NCI-H524 treated with DMSO at 0.1 percent for 48 hours (cell line): ENCODE measurements around the gene SPATA13.
A peak's percentile ranks its signal among the peaks of the same experiment; 100 is the strongest.
"Not testable (repeated sequence)": the region's sequence is repeated elsewhere in the genome, so short reads cannot be mapped to it uniquely, and the experiment has no call there.

ENCODE experiments used
- DNase-seq: peaks from one replicate; lab custom pipeline; 2025; lab: John Stamatoyannopoulos, UW

SPATA13 gene

GRCh38 chr13:24160458-24161009 is at the start of gene SPATA13:
SPATA13 (plus strand) TSS chr13:24160720; CDS start chr13:24222930, 62,210 bp downstream.
- peak; percentile 59 for DNase-seq

- no peak for DNase-seq
Measured at GRCh38 chr13:24112791-24113190, 47.7 kb upstream of the SPATA13 start.

GRCh38 chr13:24115671-24116070 is 44.8 kb upstream of the SPATA13 start:
- no peak for DNase-seq

GRCh38 chr13:24116131-24116530 is 44.4 kb upstream of the SPATA13 start:
- no peak for DNase-seq

GRCh38 chr13:24118576-24118975 is 41.9 kb upstream of the SPATA13 start:
- DNase-seq: no peak

- no peak for DNase-seq
Measured at GRCh38 chr13:24119626-24120508, 40.7 kb upstream of the SPATA13 start.

GRCh38 chr13:24122045-24122444 is 38.5 kb upstream of the SPATA13 start:
- DNase-seq: not testable (repeated sequence)

GRCh38 chr13:24122569-24122968 is 38.0 kb upstream of the SPATA13 start:
- no peak for DNase-seq

GRCh38 chr13:24123761-24124160 is 36.8 kb upstream of the SPATA13 start:
- DNase-seq: no peak

- DNase-seq: no peak
Measured at GRCh38 chr13:24124789-24125476, 35.6 kb upstream of the SPATA13 start.

GRCh38 chr13:24127116-24127631 is 33.3 kb upstream of the SPATA13 start:
- DNase-seq: no peak

GRCh38 chr13:24128112-24128511 is 32.4 kb upstream of the SPATA13 start:
- no peak for DNase-seq

GRCh38 chr13:24128962-24129361 is 31.6 kb upstream of the SPATA13 start:
- DNase-seq: peak; percentile 89

GRCh38 chr13:24129914-24130774 is 30.4 kb upstream of the SPATA13 start:
- DNase-seq: no peak

- no peak for DNase-seq
Measured at GRCh38 chr13:24131749-24132148, 28.8 kb upstream of the SPATA13 start.

- DNase-seq: no peak
Measured at GRCh38 chr13:24133021-24133795, 27.3 kb upstream of the SPATA13 start.

- DNase-seq: peak; percentile 6
Measured at GRCh38 chr13:24134231-24134630, 26.3 kb upstream of the SPATA13 start.

- no peak for DNase-seq
Measured at GRCh38 chr13:24134757-24135156, 25.8 kb upstream of the SPATA13 start.

GRCh38 chr13:24135674-24136300 is 24.7 kb upstream of the SPATA13 start:
- DNase-seq: no peak

- DNase-seq: no peak
Measured at GRCh38 chr13:24138911-24139310, 21.6 kb upstream of the SPATA13 start.
